ENCODE results near the gene RUFY3. TPM values are rescaled to one million over a fixed set of nuclear protein-coding genes. Genes with fewer than 3 reads are reported as not detected.
"Not testable (repeated sequence)": the region's sequence is repeated elsewhere in the genome, so short reads cannot be mapped to it uniquely, and the experiment has no call there.

RUFY3 gene
- total RNA-seq, 1 experiment from 2014 or later, result 48.0 TPM

DNA sequence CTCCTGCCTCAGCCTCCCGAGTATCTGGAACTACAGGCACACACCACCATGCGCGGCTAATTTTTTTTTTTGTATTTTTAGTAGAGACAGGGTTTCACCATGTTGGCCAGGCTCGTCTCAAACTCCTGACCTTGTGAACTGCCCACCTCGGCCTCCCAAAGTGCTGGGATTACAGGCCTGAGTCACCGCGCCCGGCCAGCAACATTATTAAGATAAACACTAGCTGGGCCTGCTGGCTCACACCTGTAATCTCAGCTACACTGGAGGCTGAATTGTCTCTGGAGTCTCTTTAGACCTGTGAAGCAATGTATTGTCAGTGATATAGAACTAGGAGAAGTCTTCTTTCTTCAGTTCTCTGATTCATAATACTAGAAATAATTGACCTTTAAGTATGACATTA is 23.3 kb upstream of the RUFY3 start:
- not testable (repeated sequence) for H3K79me2 ChIP-seq (ENCODE audit: insufficient read depth, low read length); H3K79me1 ChIP-seq (ENCODE audit: insufficient read depth, low read depth, low read length, poor library complexity, severe bottlenecking); H3K4me1 Mint-ChIP-seq; H3K4me1 ChIP-seq (ENCODE audit: insufficient read depth, low read length); H4K91ac ChIP-seq (ENCODE audit: insufficient read length, low read depth, low read length); H3K23ac ChIP-seq (ENCODE audit: insufficient read length, low read depth, low read length); DNase-seq; H3K56ac ChIP-seq (ENCODE audit: insufficient read length, low read depth, low read length); H3K9me3 ChIP-seq (ENCODE audit: control insufficient read depth, low read depth, low read length); H3K27me3 ChIP-seq (ENCODE audit: insufficient read depth, low read length); H3T11ph ChIP-seq (ENCODE audit: low read length); H2AK5ac ChIP-seq (ENCODE audit: insufficient read length, low read length); H3K14ac ChIP-seq (ENCODE audit: insufficient read depth, low read length); H4K8ac ChIP-seq (replicated peaks; ENCODE audit: insufficient read length, low read depth, low read length); H3K9ac ChIP-seq (ENCODE audit: extremely low read depth, insufficient read length, low read length); H3K23me2 ChIP-seq (ENCODE audit: insufficient read length, low read depth, low read length, poor library complexity, severe bottlenecking); H2AFZ ChIP-seq (ENCODE audit: low read length); H3K27ac Mint-ChIP-seq; H3K27me3 Mint-ChIP-seq (ENCODE audit: low read depth); H3K4me3 Mint-ChIP-seq; H4K20me1 ChIP-seq (ENCODE audit: control insufficient read depth, insufficient read depth, insufficient read length); H3K27ac ChIP-seq (ENCODE audit: insufficient read length, low read depth, low read length); H3K18ac ChIP-seq (ENCODE audit: insufficient read length, low read depth, low read length); H2BK5ac ChIP-seq (ENCODE audit: insufficient read length, low read length); H2BK120ac ChIP-seq (ENCODE audit: low read depth, low read length, poor library complexity, severe bottlenecking); H3K36me3 Mint-ChIP-seq (ENCODE audit: insufficient read depth in 1 of 3, low read depth in 3 of 3); H2BK15ac ChIP-seq (ENCODE audit: low read depth, low read length); H3K4me2 ChIP-seq (ENCODE audit: insufficient read depth, insufficient read length, low read length); H3K9me3 Mint-ChIP-seq; H4K5ac ChIP-seq (ENCODE audit: insufficient read length, low read depth, low read length); H2BK20ac ChIP-seq (ENCODE audit: low read depth, low read length, poor library complexity, severe bottlenecking); H2BK12ac ChIP-seq (ENCODE audit: insufficient read length, low read depth, low read length); H3K4ac ChIP-seq (ENCODE audit: low read depth, low read length)
- no CpG with 5 or more reads among the region's 8 CpGs for WGBS (ENCODE audit: extremely low coverage, insufficient read length, low lambda C conversion rate)

Measured in H9 (cell line).